HepG2 (cell line): ENCODE data around the gene METTL13. TPM values are rescaled to one million over a fixed set of nuclear protein-coding genes. Genes with fewer than 3 reads are reported as not detected.

Source experiments
- AHR ChIP-seq: IDR thresholded peaks from 2 replicates; pipeline ENCODE4 v1.6.1; 2018; ENCODE audit warnings: missing genetic modification reagents, missing compliant biosample characterization
- ASH2L ChIP-seq: fragments of 300-600, 200-600 bp; sonication (generic); IDR thresholded peaks from 2 replicates; pipeline ENCODE4 v1.7.0; 2017; ENCODE audit warnings: low read depth, mild to moderate bottlenecking, moderate library complexity, mixed read lengths, low read length; ENCODE audit not compliant: insufficient read length
- E2F1 ChIP-seq: sonication (generic); formaldehyde crosslinking; IDR thresholded peaks from 2 replicates; pipeline ENCODE4 v1.5.0; 2020; ENCODE audit warnings: missing genetic modification reagents
- KLF11 ChIP-seq: IDR thresholded peaks from 2 replicates; pipeline ENCODE4 v1.6.1; 2016; ENCODE audit warnings: missing compliant biosample characterization
- PAF1 ChIP-seq: IDR thresholded peaks from 2 replicates; pipeline ENCODE4 v1.6.1; 2016; ENCODE audit warnings: missing genetic modification reagents, missing compliant biosample characterization
- SIN3B ChIP-seq: fragments of 150-350 bp; IDR thresholded peaks from 2 replicates; pipeline ENCODE4 v1.6.1; 2014; ENCODE audit warnings: low read length
- SKI ChIP-seq: fragments of 450-650 bp; IDR thresholded peaks from one replicate; pipeline ENCODE4 v1.6.1; 2018; ENCODE audit warnings: mild to moderate bottlenecking; ENCODE audit not compliant: partially characterized antibody
- ZKSCAN1 ChIP-seq: fragments of 150-350 bp; IDR thresholded peaks from 2 replicates; pipeline ENCODE4 v1.6.1; 2014; ENCODE audit warnings: low read length
- ZMYM4 ChIP-seq: sonication (generic); formaldehyde crosslinking; IDR thresholded peaks from 2 replicates; pipeline ENCODE4 v1.8.1; 2023; ENCODE audit warnings: mild to moderate bottlenecking, missing genetic modification reagents
- ZNF546 ChIP-seq: sonication (generic); formaldehyde crosslinking; conservative IDR thresholded peaks from 2 replicates; pipeline ENCODE4 v1.8.1; 2023; ENCODE audit warnings: mild to moderate bottlenecking, missing genetic modification reagents
- ZNF598 ChIP-seq: sonication (generic); formaldehyde crosslinking; IDR thresholded peaks from 2 replicates; pipeline ENCODE4 v1.5.1; 2020; ENCODE audit warnings: mild to moderate bottlenecking, missing genetic modification reagents, borderline replicate concordance
- ZNF883 ChIP-seq: sonication (generic); formaldehyde crosslinking; IDR thresholded peaks from 2 replicates; pipeline ENCODE4 v1.5.1; 2020; ENCODE audit warnings: mild to moderate bottlenecking, missing genetic modification reagents; ENCODE audit errors: not compliant biosample characterization
- polyA plus RNA-seq, 8 experiments: library from polyadenylated mRNA; depleted of rRNA in 3 of 8; stranded (reverse) in 7 of 8; unstranded in 1 of 8; fragments of >200 nt; fragmentation: Illumina TruSeq in 4 of 8; extraction: Trizol in 4 of 8; gene quantifications; 2 replicates each; pipeline versions ENCODE4 v1.2.1 to v1.2.3, GENCODE V29; 2011 to 2016; ENCODE audit warnings: low read depth in 4 of 8, missing spikeins in 1 of 8, mixed read lengths in 1 of 8; ENCODE audit not compliant: insufficient read depth in 1 of 8
- total RNA-seq, 5 experiments: library from RNA; depleted of rRNA; stranded (reverse); fragments of >200 nt; fragmentation: Illumina TruSeq; extraction: Trizol; gene quantifications; 2 replicates each; pipeline ENCODE4 v1.2.3, GENCODE V29; 2016; ENCODE audit warnings: low read depth in 1 of 5
- TF ChIP-seq, protein P1 (sequence below): sonication (generic); formaldehyde crosslinking; IDR thresholded peaks from 2 replicates; pipeline ENCODE4 v1.4.0; 2020; ENCODE audit warnings: mild to moderate bottlenecking, missing genetic modification reagents
- TF ChIP-seq, protein P2 (sequence below): IDR thresholded peaks from 2 replicates; pipeline ENCODE4 v1.6.1; 2016; ENCODE audit warnings: missing biosample characterization, missing genetic modification reagents, low read depth
- TF ChIP-seq, protein P3 (sequence below), 2 experiments: fragments of 450-650 bp in 1 of 2; sonication (generic) in 1 of 2; formaldehyde crosslinking in 1 of 2; IDR thresholded peaks; 2 replicates each; pipeline versions ENCODE4 v1.6.1 to v1.8.0; 2016 to 2022; ENCODE audit warnings: antibody characterized with exemption in 1 of 2, mild to moderate bottlenecking in 1 of 2, missing genetic modification reagents in 1 of 2

METTL13 gene
- total and polyA plus RNA-seq, 2 of the 13 experiments (the other 11 are each of a cell fraction or from before 2014, with no cell fraction given): 18.6 to 22.8 TPM

GRCh38 chr1:171741872-171742576, 39.4 kb upstream of the METTL13 start, which contains the start of gene VAMP4 (continued):
- TF ChIP-seq, protein P1, sequence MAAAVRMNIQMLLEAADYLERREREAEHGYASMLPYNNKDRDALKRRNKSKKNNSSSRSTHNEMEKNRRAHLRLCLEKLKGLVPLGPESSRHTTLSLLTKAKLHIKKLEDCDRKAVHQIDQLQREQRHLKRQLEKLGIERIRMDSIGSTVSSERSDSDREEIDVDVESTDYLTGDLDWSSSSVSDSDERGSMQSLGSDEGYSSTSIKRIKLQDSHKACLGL: no peak
- TF ChIP-seq SKI (peak; percentile 27), ZNF546 (CRISPR knock-in tag) (no peak), ZNF598 (CRISPR knock-in tag) (peak; percentile 40; the same call in 1 of the 2 replicates), E2F1 (CRISPR knock-in tag) (no peak), AHR (CRISPR knock-in tag) (peak; percentile 21; the same call in 1 of the 2 replicates), ASH2L (peak; percentile 99), ZMYM4 (CRISPR knock-in tag) (peak; percentile 77; the same call in 1 of the 2 replicates), ZNF883 (CRISPR knock-in tag) (peak; percentile 87), PAF1 (CRISPR knock-in tag) (no peak), ZKSCAN1 (no peak), KLF11 (no peak), SIN3B (peak; percentile 54; the same call in 1 of the 2 replicates)
- TF ChIP-seq, protein P2, sequence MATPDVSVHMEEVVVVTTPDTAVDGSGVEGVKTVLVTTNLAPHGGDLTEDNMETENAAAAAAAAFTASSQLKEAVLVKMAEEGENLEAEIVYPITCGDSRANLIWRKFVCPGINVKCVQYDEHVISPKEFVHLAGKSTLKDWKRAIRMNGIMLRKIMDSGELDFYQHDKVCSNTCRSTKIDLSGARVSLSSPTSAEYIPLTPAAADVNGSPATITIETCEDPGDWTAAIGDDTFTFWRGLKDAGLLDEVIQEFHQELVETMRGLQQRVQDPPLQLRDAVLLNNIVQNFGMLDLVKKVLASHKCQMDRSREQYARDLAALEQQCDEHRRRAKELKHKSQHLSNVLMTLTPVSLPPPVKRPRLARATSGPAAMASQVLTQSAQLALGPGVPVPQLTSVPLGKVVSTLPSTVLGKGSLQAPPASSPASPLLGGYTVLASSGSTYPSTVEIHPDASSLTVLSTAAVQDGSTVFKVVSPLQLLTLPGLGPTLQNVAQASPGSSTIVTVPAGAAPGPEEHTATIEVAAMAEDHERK: peak; percentile 56; the same call in 1 of the 2 replicates
- TF ChIP-seq, protein P3, sequence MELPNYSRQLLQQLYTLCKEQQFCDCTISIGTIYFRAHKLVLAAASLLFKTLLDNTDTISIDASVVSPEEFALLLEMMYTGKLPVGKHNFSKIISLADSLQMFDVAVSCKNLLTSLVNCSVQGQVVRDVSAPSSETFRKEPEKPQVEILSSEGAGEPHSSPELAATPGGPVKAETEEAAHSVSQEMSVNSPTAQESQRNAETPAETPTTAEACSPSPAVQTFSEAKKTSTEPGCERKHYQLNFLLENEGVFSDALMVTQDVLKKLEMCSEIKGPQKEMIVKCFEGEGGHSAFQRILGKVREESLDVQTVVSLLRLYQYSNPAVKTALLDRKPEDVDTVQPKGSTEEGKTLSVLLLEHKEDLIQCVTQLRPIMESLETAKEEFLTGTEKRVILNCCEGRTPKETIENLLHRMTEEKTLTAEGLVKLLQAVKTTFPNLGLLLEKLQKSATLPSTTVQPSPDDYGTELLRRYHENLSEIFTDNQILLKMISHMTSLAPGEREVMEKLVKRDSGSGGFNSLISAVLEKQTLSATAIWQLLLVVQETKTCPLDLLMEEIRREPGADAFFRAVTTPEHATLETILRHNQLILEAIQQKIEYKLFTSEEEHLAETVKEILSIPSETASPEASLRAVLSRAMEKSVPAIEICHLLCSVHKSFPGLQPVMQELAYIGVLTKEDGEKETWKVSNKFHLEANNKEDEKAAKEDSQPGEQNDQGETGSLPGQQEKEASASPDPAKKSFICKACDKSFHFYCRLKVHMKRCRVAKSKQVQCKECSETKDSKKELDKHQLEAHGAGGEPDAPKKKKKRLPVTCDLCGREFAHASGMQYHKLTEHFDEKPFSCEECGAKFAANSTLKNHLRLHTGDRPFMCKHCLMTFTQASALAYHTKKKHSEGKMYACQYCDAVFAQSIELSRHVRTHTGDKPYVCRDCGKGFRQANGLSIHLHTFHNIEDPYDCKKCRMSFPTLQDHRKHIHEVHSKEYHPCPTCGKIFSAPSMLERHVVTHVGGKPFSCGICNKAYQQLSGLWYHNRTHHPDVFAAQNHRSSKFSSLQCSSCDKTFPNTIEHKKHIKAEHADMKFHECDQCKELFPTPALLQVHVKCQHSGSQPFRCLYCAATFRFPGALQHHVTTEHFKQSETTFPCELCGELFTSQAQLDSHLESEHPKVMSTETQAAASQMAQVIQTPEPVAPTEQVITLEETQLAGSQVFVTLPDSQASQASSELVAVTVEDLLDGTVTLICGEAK (IDR thresholded peaks at IDR 0.05): no peak
- TF ChIP-seq, protein P3 (CRISPR knock-in tag; IDR thresholded peaks at IDR 0.05): peak; percentile 54; the same call in 1 of the 2 replicates
